CD14-positive monocyte (primary cell): ENCODE data around the gene SPATA33. TPM values are rescaled to one million over a fixed set of nuclear protein-coding genes. Genes with fewer than 3 reads are reported as not detected.
"Not testable (repeated sequence)": the region's sequence is repeated elsewhere in the genome, so short reads cannot be mapped to it uniquely, and the experiment has no call there.

ENCODE experiments used
- DNase-seq, 3 donors: peaks; one replicate each; pipeline ENCODE4 v3.0.0-alpha.2; 2011 to 2022
- H2AFZ ChIP-seq: 2 replicates; pipeline ENCODE4 v1.6.0; 2012; ENCODE audit warnings: mild to moderate bottlenecking, low read depth, low read length, inconsistent platforms; ENCODE audit not compliant: insufficient read depth, poor library complexity, severe bottlenecking
- H3K27ac ChIP-seq, 2 donors: 1 replicate in 1 of 2; 2 replicates in 1 of 2; pipeline ENCODE4 v1.5.1; 2012 to 2013; ENCODE audit warnings: low read length in 2 of 2, control low read depth in 1 of 2, inconsistent platforms in 1 of 2, low read depth in 1 of 2, mild to moderate bottlenecking in 1 of 2
- H3K27me3 ChIP-seq, 2 donors: one replicate each; pipeline versions ENCODE4 v1.6.0 to v1.6.1; 2011 to 2013; ENCODE audit warnings: low read length in 2 of 2; ENCODE audit not compliant: control insufficient read depth in 2 of 2, insufficient read depth in 2 of 2
- H3K36me3 ChIP-seq, 2 donors: replicated peaks in 1 of 2; 1 replicate in 1 of 2; 2 replicates in 1 of 2; pipeline versions ENCODE4 v1.5.1 to v1.6.1; 2012 to 2013; ENCODE audit warnings: low read length in 2 of 2, control low read depth in 1 of 2, inconsistent platforms in 1 of 2, mild to moderate bottlenecking in 1 of 2; ENCODE audit not compliant: insufficient read depth in 2 of 2, control insufficient read depth in 1 of 2
- H3K4me1 ChIP-seq, 2 donors: 1 replicate in 1 of 2; 2 replicates in 1 of 2; pipeline versions ENCODE4 v1.5.1 to v1.6.1; 2012 to 2013; ENCODE audit warnings: low read length in 2 of 2, control low read depth in 1 of 2, inconsistent platforms in 1 of 2, mild to moderate bottlenecking in 1 of 2, moderate library complexity in 1 of 2; ENCODE audit not compliant: insufficient read depth in 2 of 2, control insufficient read depth in 1 of 2
- H3K4me2 ChIP-seq: replicated peaks from 2 replicates; pipeline ENCODE3; 2012; ENCODE audit warnings: low read length, moderate library complexity, mild to moderate bottlenecking; ENCODE audit not compliant: poor library complexity, severe bottlenecking; ENCODE audit errors: extremely low read depth
- H3K4me3 ChIP-seq, 3 experiments: fragments of 200-600 bp in 1 of 3; sonication (generic) in 1 of 3; replicated peaks in 1 of 3; 1 replicate in 2 of 3; 2 replicates in 1 of 3; pipeline ENCODE4 v1.5.1; 2011 to 2013; ENCODE audit warnings: low read length in 3 of 3, mild to moderate bottlenecking in 3 of 3, control low read depth in 2 of 3, low read depth in 2 of 3, inconsistent platforms in 1 of 3, moderate library complexity in 1 of 3
- H3K79me2 ChIP-seq: 2 replicates; pipeline ENCODE4 v1.6.0; 2012; ENCODE audit warnings: mild to moderate bottlenecking, control low read depth, inconsistent platforms, low read length, moderate library complexity; ENCODE audit not compliant: insufficient read depth
- H3K9ac ChIP-seq: 2 replicates; pipeline ENCODE4 v1.6.0; 2017; ENCODE audit warnings: low read length, mild to moderate bottlenecking; ENCODE audit not compliant: insufficient read depth, poor library complexity, severe bottlenecking
- H3K9me3 ChIP-seq, 2 donors: replicated peaks in 1 of 2; 1 replicate in 1 of 2; 2 replicates in 1 of 2; pipeline versions ENCODE4 v1.5.1 to v1.6.1; 2012 to 2013; ENCODE audit warnings: low read length in 2 of 2, control low read depth in 1 of 2; ENCODE audit not compliant: control insufficient read depth in 1 of 2, insufficient read depth in 1 of 2
- H4K20me1 ChIP-seq: 2 replicates; pipeline ENCODE4 v1.6.0; 2012; ENCODE audit warnings: mild to moderate bottlenecking, low read length, control low read depth, moderate library complexity; ENCODE audit not compliant: insufficient read depth
- H3K27ac Mint-ChIP-seq, 7 donors: one replicate each; pipeline ENCODE4 v1.8.0; 2020; ENCODE audit warnings: mild to moderate bottlenecking in 7 of 7, mixed read lengths in 7 of 7, moderate library complexity in 6 of 7, inconsistent platforms in 2 of 7
- H3K27me3 Mint-ChIP-seq, 3 donors: one replicate each; pipeline ENCODE4 v1.8.0; 2021 to 2022; ENCODE audit warnings: low read depth in 3 of 3, mild to moderate bottlenecking in 3 of 3, mixed read lengths in 3 of 3, moderate library complexity in 3 of 3, inconsistent platforms in 1 of 3
- H3K36me3 Mint-ChIP-seq, 2 donors: one replicate each; pipeline ENCODE4 v1.8.0; 2020; ENCODE audit warnings: mixed read lengths in 2 of 2, inconsistent platforms in 1 of 2, mild to moderate bottlenecking in 1 of 2
- H3K4me1 Mint-ChIP-seq: one replicate; pipeline ENCODE4 v1.8.0; 2020; ENCODE audit warnings: mild to moderate bottlenecking, mixed read lengths
- H3K4me3 Mint-ChIP-seq, 2 donors: one replicate each; pipeline ENCODE4 v1.8.0; 2020; ENCODE audit warnings: mild to moderate bottlenecking in 2 of 2, mixed read lengths in 2 of 2, moderate library complexity in 1 of 2
- H3K9me3 Mint-ChIP-seq, 7 donors: one replicate each; pipeline ENCODE4 v1.8.0; 2020 to 2022; ENCODE audit warnings: mixed read lengths in 7 of 7, mild to moderate bottlenecking in 6 of 7, moderate library complexity in 6 of 7, inconsistent platforms in 2 of 7
- WGBS: methylation state at CpG from one replicate; pipeline ENCODE4 v1.1.5; 2013; ENCODE audit warnings: missing lambda C conversion rate; ENCODE audit not compliant: insufficient coverage; 5-methylcytosine and 5-hydroxymethylcytosine counted together
- intact Hi-C, 2 donors: fragments of 100-400 bp; cut with micrococcal nuclease; formaldehyde crosslinking; loops; one replicate each; pipeline versions ENCODE4 v1.15.0 to v1.15.1; 2023
- polyA plus RNA-seq, 3 donors: library from polyadenylated mRNA; depleted of rRNA in 1 of 3; unstranded in 2 of 3; stranded (reverse) in 1 of 3; fragments of 300-500 nt in 2 of 3; fragments of >200 nt in 1 of 3; fragmentation: Illumina TruSeq in 2 of 3; gene quantifications; 1 replicate in 2 of 3; 2 replicates in 1 of 3; pipeline ENCODE4 v1.2.3, GENCODE V29; 2012 to 2021
- TF ChIP-seq, protein P1 (sequence below): fragments of 200-600 bp; IDR thresholded peaks from one replicate; pipeline ENCODE4 v1.8.0; 2022; ENCODE audit warnings: antibody characterized with exemption, mild to moderate bottlenecking

SPATA33 gene
- polyA plus RNA-seq, 3 donors: 1.4 to 3.5 (median 1.8) TPM

GRCh38 chr16:89689142-89689541 lies 31.5 kb downstream of the SPATA33 start:
- TF ChIP-seq, protein P1, sequence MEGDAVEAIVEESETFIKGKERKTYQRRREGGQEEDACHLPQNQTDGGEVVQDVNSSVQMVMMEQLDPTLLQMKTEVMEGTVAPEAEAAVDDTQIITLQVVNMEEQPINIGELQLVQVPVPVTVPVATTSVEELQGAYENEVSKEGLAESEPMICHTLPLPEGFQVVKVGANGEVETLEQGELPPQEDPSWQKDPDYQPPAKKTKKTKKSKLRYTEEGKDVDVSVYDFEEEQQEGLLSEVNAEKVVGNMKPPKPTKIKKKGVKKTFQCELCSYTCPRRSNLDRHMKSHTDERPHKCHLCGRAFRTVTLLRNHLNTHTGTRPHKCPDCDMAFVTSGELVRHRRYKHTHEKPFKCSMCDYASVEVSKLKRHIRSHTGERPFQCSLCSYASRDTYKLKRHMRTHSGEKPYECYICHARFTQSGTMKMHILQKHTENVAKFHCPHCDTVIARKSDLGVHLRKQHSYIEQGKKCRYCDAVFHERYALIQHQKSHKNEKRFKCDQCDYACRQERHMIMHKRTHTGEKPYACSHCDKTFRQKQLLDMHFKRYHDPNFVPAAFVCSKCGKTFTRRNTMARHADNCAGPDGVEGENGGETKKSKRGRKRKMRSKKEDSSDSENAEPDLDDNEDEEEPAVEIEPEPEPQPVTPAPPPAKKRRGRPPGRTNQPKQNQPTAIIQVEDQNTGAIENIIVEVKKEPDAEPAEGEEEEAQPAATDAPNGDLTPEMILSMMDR: no peak
- peaks cover 9% of the 10 kb centered on the region for H3K4me1 Mint-ChIP-seq
- Histone ChIP-seq H3K27ac (no peak overlapping the region), H3K27me3 (no peaks in the 10 kb centered on the region), H3K9ac (no peak overlapping the region), H3K36me3 (peaks cover 37 to 49% of the 10 kb centered on the region in 2 donors), H3K4me2 (no peak overlapping the region), H3K9me3 (peaks cover 0 to 17% of the 10 kb centered on the region in 2 donors), H2AFZ (no peak overlapping the region), H3K4me1 (peaks cover 10 to 17% of the 10 kb centered on the region in 2 donors), H4K20me1 (peaks cover 6% of the 10 kb centered on the region), H3K79me2 (peaks cover 25% of the 10 kb centered on the region), H3K4me3 (no peak overlapping the region)
- WGBS: 99% methylated on average over 13 of the region's 13 CpGs
- no peak overlapping the region for H3K27ac Mint-ChIP-seq
- peaks cover 0 to 2% (median 0%) of the 10 kb centered on the region in 3 donors for H3K27me3 Mint-ChIP-seq
- H3K9me3 Mint-ChIP-seq: peaks cover 6 to 16% (median 11%) of the 10 kb centered on the region in 7 donors
- no peak overlapping the region for H3K4me3 Mint-ChIP-seq
- DNase-seq: no peak
- peaks cover 31 to 50% of the 10 kb centered on the region in 2 donors for H3K36me3 Mint-ChIP-seq
- intact Hi-C loops: no loop called here

GRCh38 chr16:89689621-89690020 lies 32.0 kb downstream of the SPATA33 start:
- H3K27ac Mint-ChIP-seq, H3K4me2 ChIP-seq, H3K4me1 Mint-ChIP-seq, DNase-seq, H3K4me3 Mint-ChIP-seq, H3K27me3 Mint-ChIP-seq, H3K4me3 ChIP-seq, H2AFZ ChIP-seq, H3K27me3 ChIP-seq, H3K9ac ChIP-seq, intact Hi-C loops, H3K27ac ChIP-seq: not testable (repeated sequence)
- Histone ChIP-seq H3K36me3 (peaks cover 42 to 54% of the 10 kb centered on the region in 2 donors), H4K20me1 (peaks cover 10% of the 10 kb centered on the region), H3K9me3 (peaks cover 0 to 14% of the 10 kb centered on the region in 2 donors), H3K4me1 (peaks cover 10 to 17% of the 10 kb centered on the region in 2 donors), H3K79me2 (peaks cover 25% of the 10 kb centered on the region)
- 71% methylated on average over 2 of the region's 4 CpGs for WGBS
- H3K9me3 Mint-ChIP-seq: peaks cover 5 to 11% (median 8%) of the 10 kb centered on the region in 7 donors
- H3K36me3 Mint-ChIP-seq: peaks cover 31 to 54% of the 10 kb centered on the region in 2 donors
